Neural cell (in vitro differentiated cells): ENCODE data around the gene TMCC1.

Experiments
- EP300 ChIP-seq: fragments of 450-650 bp; conservative IDR thresholded peaks from 2 replicates; pipeline ENCODE4 v1.6.1; 2014; ENCODE audit warnings: antibody characterized with exemption, mild to moderate bottlenecking, moderate library complexity; ENCODE audit not compliant: poor library complexity, severe bottlenecking
- EZH2 ChIP-seq: fragments of 200-600, 300-800 bp; shearing (Covaris generic), sonication (generic); IDR thresholded peaks from 2 replicates; pipeline ENCODE4 v1.6.1; 2014; ENCODE audit warnings: antibody characterized with exemption, low read length, borderline replicate concordance, mild to moderate bottlenecking; ENCODE audit not compliant: insufficient read depth, poor library complexity, severe bottlenecking
- POLR2AphosphoS5 ChIP-seq: IDR thresholded peaks from 2 replicates; pipeline ENCODE4 v1.6.1; 2012
- TF ChIP-seq, protein P1 (sequence below): fragments of 450-650 bp; IDR thresholded peaks from 2 replicates; pipeline ENCODE4 v1.5.1; 2014; ENCODE audit warnings: antibody characterized with exemption, mild to moderate bottlenecking, moderate library complexity; ENCODE audit not compliant: poor library complexity, severe bottlenecking

GRCh38 chr3:129645286-129645685, 248.2 kb downstream of the TMCC1 start:
- TF ChIP-seq EP300 (no peak), POLR2AphosphoS5 (peak; percentile 9), EZH2 (no peak)
- TF ChIP-seq, protein P1, sequence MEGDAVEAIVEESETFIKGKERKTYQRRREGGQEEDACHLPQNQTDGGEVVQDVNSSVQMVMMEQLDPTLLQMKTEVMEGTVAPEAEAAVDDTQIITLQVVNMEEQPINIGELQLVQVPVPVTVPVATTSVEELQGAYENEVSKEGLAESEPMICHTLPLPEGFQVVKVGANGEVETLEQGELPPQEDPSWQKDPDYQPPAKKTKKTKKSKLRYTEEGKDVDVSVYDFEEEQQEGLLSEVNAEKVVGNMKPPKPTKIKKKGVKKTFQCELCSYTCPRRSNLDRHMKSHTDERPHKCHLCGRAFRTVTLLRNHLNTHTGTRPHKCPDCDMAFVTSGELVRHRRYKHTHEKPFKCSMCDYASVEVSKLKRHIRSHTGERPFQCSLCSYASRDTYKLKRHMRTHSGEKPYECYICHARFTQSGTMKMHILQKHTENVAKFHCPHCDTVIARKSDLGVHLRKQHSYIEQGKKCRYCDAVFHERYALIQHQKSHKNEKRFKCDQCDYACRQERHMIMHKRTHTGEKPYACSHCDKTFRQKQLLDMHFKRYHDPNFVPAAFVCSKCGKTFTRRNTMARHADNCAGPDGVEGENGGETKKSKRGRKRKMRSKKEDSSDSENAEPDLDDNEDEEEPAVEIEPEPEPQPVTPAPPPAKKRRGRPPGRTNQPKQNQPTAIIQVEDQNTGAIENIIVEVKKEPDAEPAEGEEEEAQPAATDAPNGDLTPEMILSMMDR = no peak
